Suppressor macrophage (primary cell): ENCODE results near the gene PELI1.

Experiments
- DNase-seq, 4 experiments: peaks; one replicate each; pipeline ENCODE4 v3.0.0-alpha.2; 2020 to 2022

PELI1 gene

GRCh38 chr2:64157792-64158191 is 13.6 kb upstream of the PELI1 start:
- DNase-seq = no peak

- DNase-seq = no peak
Measured at GRCh38 chr2:64153811-64154210, 9.6 kb upstream of the PELI1 start.

DNA sequence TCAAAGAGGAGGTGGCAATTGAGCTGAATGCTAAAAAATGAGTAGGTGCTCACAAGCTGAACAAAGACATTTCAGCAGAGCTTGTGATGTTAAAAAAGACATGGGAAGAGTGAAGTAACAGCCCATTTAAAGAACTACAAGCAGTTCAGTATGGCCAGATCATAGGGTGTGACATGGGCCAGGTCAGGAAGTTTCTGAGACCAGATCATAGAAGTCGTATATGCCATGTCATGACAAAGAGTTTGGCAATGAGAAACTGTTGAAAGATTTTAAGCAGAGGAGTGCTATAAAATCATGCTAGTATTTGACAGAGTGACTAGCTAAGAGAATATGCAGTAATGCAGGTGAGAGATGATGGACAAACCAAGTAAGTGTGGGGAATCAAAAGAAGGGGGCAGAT is 7.3 kb upstream of the PELI1 start:
- peak in 2 of 4 experiments; percentile 17 to 36 for DNase-seq

- DNase-seq = no peak
Measured at GRCh38 chr2:64145714-64146113, 1.5 kb upstream of the PELI1 start.

DNA sequence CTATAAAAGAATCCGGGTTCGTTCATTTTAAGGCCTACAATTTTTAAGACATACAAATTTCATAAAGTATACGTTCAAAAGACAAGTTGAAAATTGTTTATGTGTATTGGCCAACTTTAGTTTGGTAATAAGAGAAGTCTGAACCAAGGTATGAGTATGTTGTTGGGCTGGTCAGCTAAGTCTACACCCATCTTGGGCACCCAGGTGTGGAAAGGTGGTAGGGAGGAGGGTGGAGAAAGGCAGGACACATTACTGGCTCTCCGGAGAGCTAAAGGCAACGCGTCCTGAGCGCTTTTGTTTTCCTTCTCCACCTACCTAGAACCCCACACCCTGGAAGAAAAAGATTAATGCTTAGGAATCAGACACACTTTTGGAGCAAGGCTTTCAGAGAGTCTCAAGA is 899 bp upstream of the PELI1 start:
- DNase-seq = no peak

DNA sequence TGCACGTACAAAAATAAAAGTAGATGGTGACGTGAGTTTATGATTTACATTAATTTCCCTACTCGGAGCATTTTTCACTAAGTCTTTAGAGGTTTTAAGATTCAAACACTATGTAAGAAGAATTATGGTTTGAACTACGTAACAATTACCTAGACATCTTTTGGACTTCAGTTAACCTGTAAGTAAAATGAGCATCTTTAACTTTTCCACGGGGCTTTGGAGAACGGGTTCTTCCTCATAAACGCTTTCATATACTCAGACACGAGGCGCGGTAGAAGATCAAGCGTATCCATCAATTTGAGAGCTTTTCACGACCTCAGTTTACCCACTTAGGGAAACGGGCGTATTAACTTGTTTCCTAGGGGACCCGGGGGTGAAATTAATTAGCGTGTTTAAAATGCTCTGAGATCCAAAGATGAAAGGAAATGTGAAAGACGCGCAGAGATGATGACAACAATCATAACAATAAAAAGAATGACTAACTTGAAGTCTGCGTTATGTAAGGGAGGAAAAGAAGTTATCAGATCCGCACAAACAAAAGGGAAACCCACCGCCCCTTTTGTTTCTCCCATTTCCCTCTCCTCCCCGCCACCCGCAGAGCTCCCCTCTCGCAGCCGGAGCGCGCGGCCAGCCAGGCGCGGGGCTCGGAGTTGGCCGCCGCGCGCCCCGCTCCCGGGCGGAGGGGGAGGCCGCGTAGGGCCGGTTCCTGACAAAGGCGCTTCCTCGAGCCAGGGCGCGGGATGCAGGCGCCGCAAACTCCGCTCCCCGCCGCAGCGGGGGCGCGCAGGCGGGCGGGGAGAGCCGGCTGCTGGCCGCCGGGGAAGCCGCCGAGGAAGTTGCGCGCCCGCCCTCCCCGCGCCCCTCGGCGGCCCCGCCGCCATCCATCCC is 807 bp downstream of the PELI1 start:
- DNase-seq = peak; percentile 36 to 78 (median 56)

DNA sequence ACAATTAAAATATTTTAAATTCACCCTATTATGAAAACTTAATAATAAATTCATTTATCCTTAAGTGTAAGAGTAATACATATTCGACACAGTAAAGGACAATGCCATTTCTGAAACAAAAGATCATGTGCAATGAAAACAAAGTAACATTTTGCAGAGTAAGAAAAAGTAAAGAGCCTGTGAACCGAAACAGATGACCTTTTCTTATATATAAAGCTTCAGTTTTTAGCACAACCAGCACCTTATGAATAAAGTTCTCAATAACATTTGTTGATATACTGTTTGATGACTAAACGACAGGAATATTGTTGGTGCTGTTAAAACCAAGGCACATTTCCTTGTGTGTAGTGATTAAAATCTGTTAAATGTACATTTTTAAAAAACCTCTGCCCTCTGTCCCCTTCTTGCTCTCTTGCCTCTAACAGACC is 1.5 kb downstream of the PELI1 start:
- DNase-seq = no peak

- DNase-seq = peak in 3 of 4 experiments; percentile 2 to 38 (median 24)
Measured at GRCh38 chr2:64141674-64142405, 2.4 kb downstream of the PELI1 start.

DNA sequence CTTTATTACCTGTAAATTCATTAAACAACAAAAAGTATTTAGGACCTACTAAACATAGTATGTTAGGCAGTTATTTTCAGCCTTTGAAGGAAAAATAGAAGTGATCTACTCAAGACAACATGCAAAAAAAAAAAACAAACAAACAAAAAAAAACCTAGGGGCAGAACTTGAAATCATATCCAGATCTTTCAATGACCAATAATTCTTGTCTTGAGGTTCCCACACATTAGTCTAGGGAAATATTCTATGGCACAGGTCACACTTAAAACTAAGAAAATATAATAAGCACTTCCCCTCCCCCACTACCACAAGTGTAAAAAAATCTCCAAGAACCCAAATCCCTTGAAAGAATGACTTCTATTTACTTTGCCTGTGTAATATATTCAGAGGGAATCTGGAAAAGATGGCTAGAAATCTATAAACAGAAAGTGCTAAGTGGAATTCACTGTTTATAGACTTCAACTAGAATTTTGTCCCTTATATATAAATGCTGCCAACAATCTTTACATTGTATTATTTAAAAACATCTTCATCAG is 3.5 kb downstream of the PELI1 start:
- no peak for DNase-seq

DNA sequence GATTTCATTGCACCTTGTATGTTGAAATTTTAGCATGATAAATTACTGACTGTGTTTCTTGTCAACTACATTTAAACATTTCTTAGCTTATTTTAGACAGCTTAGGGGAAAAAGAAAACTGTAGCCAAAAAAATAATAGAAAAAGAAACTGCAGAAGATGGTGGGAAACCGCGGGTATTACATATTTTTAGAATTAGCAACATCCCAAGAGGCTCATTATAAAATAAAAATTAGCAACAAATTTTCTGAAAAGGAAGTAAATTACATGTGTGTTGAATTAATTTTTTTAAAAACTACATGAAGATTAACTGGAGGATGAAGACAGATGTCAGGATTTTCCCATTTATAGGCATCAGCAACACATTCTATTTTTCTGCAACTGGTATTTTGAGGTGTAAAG is 4.3 kb downstream of the PELI1 start:
- no peak for DNase-seq

DNA sequence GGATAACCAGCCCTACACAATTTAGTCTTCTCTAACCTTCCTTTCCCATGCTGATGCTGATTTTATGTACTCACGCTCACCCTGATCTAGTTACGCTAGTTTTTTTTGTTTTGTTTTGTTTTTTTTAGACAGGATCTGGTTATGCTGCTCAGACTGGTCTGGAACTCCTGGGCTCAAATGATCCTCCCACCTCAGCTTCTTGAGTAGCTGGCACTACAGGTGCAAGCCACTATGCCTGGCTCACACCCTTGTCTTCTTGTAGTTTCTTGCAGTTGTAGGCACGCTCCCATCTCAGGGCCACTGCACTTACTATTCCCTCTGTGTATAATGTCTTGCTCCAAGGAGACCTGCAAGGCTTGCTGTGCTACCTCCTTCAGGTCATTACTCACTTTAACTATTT is 6.2 kb downstream of the PELI1 start:
- DNase-seq = no peak

- DNase-seq = peak; percentile 32 to 95 (median 79)
Measured at GRCh38 chr2:64137567-64137966, 6.7 kb downstream of the PELI1 start.

- DNase-seq = no peak
Measured at GRCh38 chr2:64135421-64135820, 8.8 kb downstream of the PELI1 start.

DNA sequence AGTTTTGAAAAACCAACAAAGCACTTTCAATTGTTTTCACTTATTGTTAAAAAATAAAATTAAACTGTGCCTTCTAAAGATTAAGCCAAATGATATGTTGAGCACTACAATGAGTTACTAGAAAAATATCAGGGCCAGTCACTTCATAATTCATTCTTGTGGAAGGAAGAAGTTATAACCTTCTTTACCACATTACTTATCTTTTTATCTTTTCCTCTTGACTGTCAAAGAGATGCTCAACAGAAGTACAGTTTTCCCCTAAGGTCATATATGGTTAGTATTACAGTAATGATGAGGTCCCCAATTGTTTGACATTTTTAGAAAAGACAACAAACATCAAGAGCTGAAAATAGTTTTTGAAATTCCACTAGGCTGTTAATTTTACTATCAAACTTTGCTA is 9.4 kb downstream of the PELI1 start:
- DNase-seq = no peak

DNA sequence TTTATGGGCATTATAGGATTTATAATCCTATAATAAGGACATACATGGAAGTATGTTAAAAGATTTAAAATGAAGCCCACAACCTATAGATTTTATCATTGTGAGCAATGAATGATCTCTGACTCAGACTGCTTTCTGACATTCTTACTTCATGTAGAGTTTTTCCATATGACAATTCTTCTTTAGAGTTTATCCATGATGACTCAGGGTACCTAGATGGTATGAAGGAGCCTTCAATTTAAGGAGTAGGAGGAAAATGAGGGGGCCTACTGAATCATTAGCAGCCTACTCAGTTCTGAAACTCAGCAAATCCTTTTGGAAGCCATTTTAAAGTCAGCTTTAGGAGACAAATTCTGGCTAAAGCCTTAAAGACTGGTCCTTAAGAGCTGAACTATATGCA is 10.4 kb downstream of the PELI1 start:
- peak in 2 of 4 experiments; percentile 22 to 57 for DNase-seq

DNA sequence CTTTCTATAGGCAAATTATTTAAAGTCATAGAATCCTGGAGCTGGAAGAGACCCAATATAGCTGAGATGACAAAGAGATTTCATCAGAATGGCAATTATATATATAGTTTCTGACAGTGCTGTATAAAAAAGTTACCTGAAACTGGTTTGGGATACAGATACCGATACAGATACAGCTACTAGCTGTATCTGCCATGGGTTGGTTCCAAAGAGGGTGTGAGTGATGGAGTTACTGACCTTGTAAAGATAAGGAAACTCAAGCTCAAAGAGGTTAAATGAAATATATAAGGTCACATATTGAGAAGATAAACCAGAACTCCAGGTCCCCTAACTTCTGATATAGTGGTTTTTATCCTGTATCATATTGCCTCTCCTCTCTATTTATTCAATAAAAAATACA is 10.9 kb downstream of the PELI1 start:
- no peak for DNase-seq

DNA sequence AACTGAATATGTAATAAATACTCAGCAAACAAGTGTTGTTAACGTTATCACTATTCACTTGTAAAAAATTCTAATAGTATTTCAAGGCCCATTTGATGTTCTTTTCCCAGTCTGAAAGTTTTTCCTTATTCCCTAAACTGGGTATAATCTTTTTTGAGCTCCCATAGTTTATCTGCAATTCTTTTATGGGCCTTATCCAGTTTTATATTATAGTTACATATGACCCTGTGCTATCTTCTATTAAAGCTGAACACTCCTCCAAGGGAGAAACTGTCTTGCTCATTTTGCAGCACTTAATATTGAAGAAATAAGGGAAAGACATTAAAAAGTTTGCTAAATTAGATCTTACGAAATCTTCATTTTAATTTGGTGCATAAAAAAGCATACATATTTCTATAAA is 13.9 kb downstream of the PELI1 start:
- DNase-seq = no peak

DNA sequence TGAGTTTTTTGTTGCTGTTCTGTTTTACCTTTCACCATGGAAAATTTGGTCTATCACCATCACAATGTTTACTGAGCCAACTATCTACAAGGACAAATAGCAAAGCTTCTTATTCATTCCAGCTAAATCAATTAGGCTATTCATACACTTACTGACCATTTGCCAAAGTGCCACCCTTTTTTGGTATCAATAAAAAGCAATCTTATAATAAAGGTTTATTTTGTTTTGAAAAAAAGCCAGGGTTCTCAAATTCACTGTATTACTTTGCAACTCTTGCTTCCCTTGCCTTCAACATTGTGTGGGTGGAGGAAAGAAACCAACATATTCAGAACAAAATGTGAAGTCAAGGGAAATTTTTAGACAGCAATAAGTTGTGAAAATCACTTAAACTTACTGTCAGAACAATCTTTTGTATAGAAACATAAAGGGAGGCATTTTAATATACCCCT is 15.3 kb downstream of the PELI1 start:
- peak in 3 of 4 experiments; percentile 21 to 68 (median 63) for DNase-seq

DNA sequence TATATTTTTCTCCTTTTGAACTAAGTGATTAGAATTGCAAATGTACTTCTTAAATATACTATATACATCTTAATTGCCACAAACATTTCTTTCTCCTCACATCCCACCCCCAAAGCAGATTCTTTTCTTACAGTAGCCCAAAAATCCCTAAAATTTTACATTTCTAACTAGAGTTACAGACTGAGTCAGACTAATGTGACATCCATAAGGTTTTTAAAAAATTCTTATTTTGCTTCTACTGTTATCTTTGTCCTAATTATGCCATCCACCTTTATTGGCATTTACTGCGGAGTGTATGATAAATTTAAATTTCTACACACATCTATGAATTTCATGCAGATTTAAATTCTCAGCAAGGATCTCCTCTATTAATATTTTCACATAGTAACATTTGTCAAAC is 15.8 kb downstream of the PELI1 start:
- DNase-seq = no peak

DNA sequence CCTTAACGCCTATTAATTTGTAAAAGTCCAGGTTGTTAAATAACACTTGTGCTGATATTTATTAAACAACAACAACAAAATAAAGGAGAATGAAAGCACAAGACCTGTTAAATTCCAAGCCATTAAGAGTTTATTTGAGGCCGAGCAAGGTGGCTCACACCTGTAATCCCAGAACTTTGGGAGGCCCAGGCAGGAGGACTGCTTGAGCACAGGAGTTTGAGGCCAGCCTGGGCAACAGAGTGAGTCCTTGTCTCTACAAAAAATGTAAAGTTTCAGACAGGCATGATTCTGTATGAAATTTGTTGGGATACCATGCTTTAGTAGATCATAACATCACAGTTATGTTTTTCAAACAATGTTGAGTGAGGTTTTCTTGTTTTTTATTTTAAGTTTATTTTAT is 17.1 kb downstream of the PELI1 start:
- DNase-seq = no peak

DNA sequence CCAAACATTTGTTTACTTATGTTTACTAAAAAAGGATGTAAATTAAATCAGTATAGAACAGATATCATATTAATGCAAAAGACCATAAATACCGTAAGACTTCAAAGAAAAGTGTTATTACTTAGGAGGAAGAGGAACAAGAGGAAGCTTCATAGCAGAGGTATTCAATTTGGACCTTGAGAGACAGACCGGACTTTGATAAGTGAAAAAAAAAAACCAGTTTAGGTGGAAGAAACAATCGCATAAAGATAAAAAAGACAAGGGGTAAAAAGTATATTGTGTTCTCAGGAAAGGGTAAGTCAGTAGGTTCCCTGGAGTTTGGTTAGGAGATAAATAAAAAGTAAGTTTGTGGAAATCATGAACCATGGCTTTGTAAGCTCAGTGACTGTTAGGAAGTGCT is 17.6 kb downstream of the PELI1 start:
- DNase-seq = no peak

GRCh38 chr2:64124571-64124970 is 19.6 kb downstream of the PELI1 start:
- DNase-seq = no peak

- DNase-seq = no peak
Measured at GRCh38 chr2:64124168-64124567, 20.1 kb downstream of the PELI1 start.

DNA sequence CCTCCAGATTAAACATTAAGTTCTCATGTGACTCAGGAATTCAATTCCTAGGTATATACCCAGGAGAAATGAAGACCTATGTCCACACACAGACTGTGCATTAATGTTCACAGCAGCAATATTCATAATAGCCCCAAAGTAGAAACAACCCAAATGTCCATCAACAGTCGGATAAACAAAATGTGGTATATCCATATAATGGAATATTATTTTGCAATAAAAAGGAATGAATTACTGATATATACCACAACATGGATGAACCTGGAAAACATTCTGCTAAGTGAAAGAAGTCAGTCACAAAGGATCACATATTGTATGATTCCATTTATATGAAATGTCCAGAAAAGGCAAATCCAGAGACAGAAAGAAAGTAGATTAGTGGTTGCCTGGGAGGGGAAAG is 20.5 kb downstream of the PELI1 start:
- DNase-seq = no peak
